Pancreas (tissue), 10 donors: Measurements from ENCODE around the gene GPX1. TPM values are rescaled to one million over a fixed set of nuclear protein-coding genes. Genes with fewer than 3 reads are reported as not detected.
"Not testable (repeated sequence)": the region's sequence is repeated elsewhere in the genome, so short reads cannot be mapped to it uniquely, and the experiment has no call there.

Experiments used
- ATAC-seq, 4 donors: fragments of 200-7000 bp; cut with Tn5 transposase; one replicate each; pipeline versions ENCODE4 v1.8.0 to v1.9.1; 2020; ENCODE audit warnings: mild to moderate bottlenecking in 4 of 4, moderate library complexity in 4 of 4
- DNase-seq, 6 donors: peaks; one replicate each; pipeline ENCODE4 v3.0.0-alpha.2; 2020
- FAIRE-seq: peaks from 2 replicates; lab custom pipeline; 2012; peaks lifted over from hg19 to GRCh38; lab: Jason Lieb, UNC
- H3K27ac ChIP-seq, 4 donors: fragments of 200-600 bp; sonication (generic); 1 replicate in 3 of 4; 2 replicates in 1 of 4; pipeline versions ENCODE4 v1.5.0 to v1.8.0; 2020
- H3K27me3 ChIP-seq, 4 donors: fragments of 200-600 bp; one replicate each; pipeline ENCODE4 v1.8.0; 2021
- H3K36me3 ChIP-seq, 3 donors: fragments of 200-600 bp; sonication (generic) in 1 of 3; one replicate each; pipeline versions ENCODE4 v1.5.0 to v1.8.0; 2020 to 2021
- H3K4me1 ChIP-seq, 3 donors: fragments of 200-600 bp; one replicate each; pipeline ENCODE4 v1.8.0; 2021
- H3K4me3 ChIP-seq, 4 donors: fragments of 200-600 bp; sonication (generic) in 2 of 4; one replicate each; pipeline versions ENCODE4 v1.5.0 to v1.8.0; 2020 to 2021
- H3K9me3 ChIP-seq, 4 donors: fragments of 200-600 bp; one replicate each; pipeline ENCODE4 v1.8.0; 2021
- CTCF ChIP-seq, 4 donors: fragments of 200-600 bp; sonication (generic) in 3 of 4; IDR thresholded peaks; one replicate each; pipeline versions ENCODE4 v1.5.0 to v1.8.0; 2021; ENCODE audit warnings: antibody characterized with exemption in 4 of 4
- WGBS, 2 donors: extraction: QIAGEN DNeasy Blood & Tissue Kit; methylation state at CpG; one replicate each; pipeline ENCODE4 v1.1.7; 2013; 5-methylcytosine and 5-hydroxymethylcytosine counted together
- intact Hi-C, 3 donors: fragments of 100-400 bp; cut with DNase I; formaldehyde crosslinking; loops; one replicate each; pipeline versions ENCODE4 v1.11.1 to v1.14.2; 2022
- polyA plus RNA-seq, 2 donors: library from polyadenylated mRNA; stranded (reverse); fragments of 200-250 nt; gene quantifications; one replicate each; pipeline ENCODE4 v1.2.3, GENCODE V29; 2013
- total RNA-seq, 6 donors: library from RNA; stranded (reverse); fragmentation: NEBNext Ultra II Directional in 4 of 6; extraction: Animal tissue kit (Norgen Biotek cat#: 25700) in 4 of 6; gene quantifications; one replicate each; pipeline versions ENCODE4 v1.2.1 to v1.2.4, GENCODE V29; 2021 to 2023
- donor health status: healthy with polysubstance abuse.
- donor health status: DM: no; HTN: no; CAD: no; lungs with moderate emphysema.
- donor health status: DM: no; HTN: no; CAD: no.
- donor health status: control.
- donor health status: control.
- donor health status: Bipolar disorder and iron deficiency.
- donor health status: DM: yes; HTN: yes; CAD: no.
- donor health status: DM: no; HTN: no; CAD: no.
- donor health status: DM: no; HTN: no; CAD: no.
- donor health status: DM: yes; HTN: yes; CAD: no.

The GPX1 gene
- total RNA-seq (100 to 1,000 TPM in 1 of 6 donors, 10 to 100 TPM in 5; 30.8 to 157 (median 66.6) TPM), polyA plus RNA-seq (100 to 1,000 TPM; 114 to 121 TPM)

- WGBS, 2 donors = 4 to 9% methylated on average over 36 to 46 of the region's 46 CpGs
- DNase-seq (peak; percentile 93 to 97 (median 94)), ATAC-seq (peak; percentile 94 to 97 (median 95)), FAIRE-seq (no peak)
- Histone ChIP-seq H3K4me3 (peak within 1 kb of the TSS; percentile 54 to 76 (median 65)), H3K27ac (peak within 1 kb of the TSS; percentile 73 to 85 (median 82)), H3K27me3 (no peaks in the 10 kb centered on the region), H3K9me3 (no peaks in the 10 kb centered on the region), H3K4me1 (peaks cover 0 to 20% (median 8%) of the 10 kb centered on the region in 3 donors), H3K36me3 (peaks cover 0 to 34% (median 10%) of the 10 kb centered on the region in 3 donors)
- no peak for TF ChIP-seq CTCF (IDR thresholded peaks at IDR 0.05)
- intact Hi-C loops = no loop called here
Measured at GRCh38 chr3:49358217-49358883, at the start of gene GPX1. Gene GPX1, minus strand, starts transcription at chr3:49358353. Its CDS starts 75 bp downstream, at chr3:49358278.

- intact Hi-C loops = no loop called here
- 64% methylated on average over 17 of the region's 17 CpGs for WGBS, 2 donors
- H3K4me3 ChIP-seq = no peak overlapping the region
- FAIRE-seq (no peak), ATAC-seq (no peak), DNase-seq (peak in 1 of 6 donors; percentile 7)
- H3K27ac ChIP-seq = no peak overlapping the region
- H3K27me3 ChIP-seq = no peaks in the 10 kb centered on the region
- no peaks in the 10 kb centered on the region for H3K36me3 ChIP-seq
- no peak for TF ChIP-seq CTCF (IDR thresholded peaks at IDR 0.05)
- no peaks in the 10 kb centered on the region for H3K9me3 ChIP-seq
- H3K4me1 ChIP-seq = peaks cover 12 to 39% (median 13%) of the 10 kb centered on the region in 3 donors
Measured at GRCh38 chr3:49406571-49407565, 48.7 kb upstream of the GPX1 start.

GRCh38 chr3:49405570-49405969 lies 47.4 kb upstream of the GPX1 start:
- intact Hi-C loops, H3K27ac ChIP-seq, FAIRE-seq, H3K27me3 ChIP-seq, ATAC-seq, H3K9me3 ChIP-seq, H3K36me3 ChIP-seq, H3K4me3 ChIP-seq: not testable (repeated sequence)
- peaks cover 11 to 39% (median 13%) of the 10 kb centered on the region in 3 donors for H3K4me1 ChIP-seq
- DNase-seq = peak in 1 of 6 donors; percentile 6
- 61 to 62% methylated on average over 9 of the region's 9 CpGs for WGBS, 2 donors

GRCh38 chr3:49403891-49404290 lies 45.7 kb upstream of the GPX1 start:
- no peaks in the 10 kb centered on the region for H3K36me3 ChIP-seq
- 90 to 95% methylated on average over 5 of the region's 5 CpGs for whole genome bisulfite sequencing, 2 donors
- no peaks in the 10 kb centered on the region for H3K9me3 ChIP-seq
- H3K4me1 ChIP-seq = peaks cover 0 to 26% (median 0%) of the 10 kb centered on the region in 3 donors
- H3K4me3 ChIP-seq = no peak overlapping the region
- H3K27ac ChIP-seq = no peak overlapping the region
- no peak for ATAC-seq
- FAIRE-seq = no peak
- TF ChIP-seq CTCF (IDR thresholded peaks at IDR 0.05) = no peak
- no peak for DNase-seq
- H3K27me3 ChIP-seq = no peaks in the 10 kb centered on the region
- intact Hi-C loops = no loop called here

- intact Hi-C loops = no loop called here
- no peak for ATAC-seq
- WGBS, 2 donors = 63 to 64% methylated on average over 2 of the region's 2 CpGs
- Histone ChIP-seq H3K4me1 (peaks cover 0 to 18% (median 0%) of the 10 kb centered on the region in 3 donors), H3K36me3 (no peaks in the 10 kb centered on the region), H3K27me3 (no peaks in the 10 kb centered on the region), H3K9me3 (no peaks in the 10 kb centered on the region), H3K27ac (no peak overlapping the region), H3K4me3 (no peak overlapping the region)
- DNase-seq = no peak
- TF ChIP-seq CTCF (IDR thresholded peaks at IDR 0.05) = no peak
- FAIRE-seq = no peak
Measured at GRCh38 chr3:49401766-49402165, 43.6 kb upstream of the GPX1 start.
